Endothelial cell of umbilical vein (primary cell): ENCODE measurements around the gene CNOT4. TPM values are rescaled to one million over a fixed set of nuclear protein-coding genes. Genes with fewer than 3 reads are reported as not detected.

ENCODE experiments used
- BruUV-seq: library from RNA; stranded (reverse); fragments of 400-500 nt; replicated peaks from 2 replicates; lab custom pipeline; 2021; lab: Mats Ljungman, UMichigan
- CTCF ChIA-PET: fragments of 300-600, 350-600 bp; sonication (Branson Sonifier 250); formaldehyde crosslinking; loops from one replicate; lab custom pipeline; 2021; ENCODE audit warnings: antibody characterized with exemption, inconsistent platforms; lab: Charles Lee
- POLR2A ChIA-PET: fragments of 300-600, 350-600 bp; sonication (Branson Sonifier 250); formaldehyde crosslinking; loops from one replicate; lab custom pipeline; 2021; ENCODE audit warnings: antibody characterized with exemption, inconsistent platforms; lab: Charles Lee
- DNase-seq: peaks from one replicate; pipeline ENCODE4 v3.0.0-alpha.2; 2011; ENCODE audit warnings: low read depth, low spot score
- FAIRE-seq: peaks from 2 replicates; lab custom pipeline; 2011; peaks lifted over from hg19 to GRCh38; lab: Jason Lieb, UNC
- H2AFZ ChIP-seq: 2 replicates; pipeline ENCODE4 v1.6.0; 2012; ENCODE audit warnings: low read depth, low read length, control low read depth, inconsistent platforms
- H3K27ac ChIP-seq: 2 replicates; pipeline ENCODE4 v1.5.1; 2011; ENCODE audit warnings: low read depth, mild to moderate bottlenecking, control low read depth, low read length, moderate library complexity; ENCODE audit not compliant: insufficient read depth
- H3K27me3 ChIP-seq, 2 experiments: 2 replicates each; pipeline versions ENCODE4 v1.6.0 to v1.6.1; 2011; ENCODE audit warnings: low read length in 2 of 2, mixed read lengths in 1 of 2; ENCODE audit not compliant: control insufficient read depth in 2 of 2, insufficient read depth in 2 of 2
- H3K36me3 ChIP-seq, 2 experiments: 2 replicates in 1 of 2; 3 replicates in 1 of 2; pipeline ENCODE4 v1.5.1; 2011; ENCODE audit warnings: low read length in 2 of 2, mild to moderate bottlenecking in 1 of 2, moderate library complexity in 1 of 2; ENCODE audit not compliant: control insufficient read depth in 2 of 2, insufficient read depth in 2 of 2; ENCODE audit errors: extremely low read depth in 1 of 2
- H3K4me1 ChIP-seq: 3 replicates; pipeline ENCODE4 v1.5.1; 2011; ENCODE audit warnings: mild to moderate bottlenecking, low read length; ENCODE audit not compliant: control insufficient read depth, insufficient read depth; ENCODE audit errors: extremely low read depth
- H3K4me2 ChIP-seq: 2 replicates; pipeline ENCODE4 v1.6.1; 2011; ENCODE audit warnings: low read length, control low read depth, mixed read lengths; ENCODE audit not compliant: insufficient read depth
- H3K4me3 ChIP-seq, 3 experiments: fragments of 200-600 bp in 1 of 3; sonication (generic), shearing (Covaris generic) in 1 of 3; replicated peaks in 1 of 3; 2 replicates each; pipeline ENCODE4 v1.5.1; 2011 to 2016; ENCODE audit warnings: control low read depth in 3 of 3, low read length in 3 of 3, mild to moderate bottlenecking in 2 of 3, inconsistent platforms in 1 of 3, low read depth in 1 of 3, moderate library complexity in 1 of 3; ENCODE audit not compliant: insufficient read depth in 1 of 3
- H3K79me2 ChIP-seq: 2 replicates; pipeline ENCODE4 v1.6.0; 2012; ENCODE audit warnings: low read length, inconsistent platforms; ENCODE audit not compliant: control insufficient read depth, insufficient read depth
- H3K9ac ChIP-seq: replicated peaks from 2 replicates; pipeline ENCODE3; 2011; ENCODE audit warnings: low read length, control low read depth; ENCODE audit not compliant: insufficient read depth; ENCODE audit errors: extremely low read depth
- H3K9me1 ChIP-seq: replicated peaks from 3 replicates; pipeline ENCODE4 v1.6.0; 2011; ENCODE audit warnings: mild to moderate bottlenecking, low read length; ENCODE audit not compliant: control insufficient read depth, insufficient read depth; ENCODE audit errors: extremely low read depth
- H3K9me3 ChIP-seq: replicated peaks from 2 replicates; pipeline ENCODE4 v1.5.1; 2012; ENCODE audit warnings: low read length, inconsistent platforms; ENCODE audit not compliant: control insufficient read depth, insufficient read depth
- H4K20me1 ChIP-seq: replicated peaks from 2 replicates; pipeline ENCODE3; 2011; ENCODE audit warnings: mild to moderate bottlenecking, low read length; ENCODE audit not compliant: control insufficient read depth, insufficient read depth; ENCODE audit errors: extremely low read depth
- EZH2 ChIP-seq: IDR thresholded peaks from 2 replicates; pipeline ENCODE4 v1.6.1; 2012; ENCODE audit warnings: borderline replicate concordance, low read depth, mild to moderate bottlenecking, moderate library complexity, low read length, inconsistent platforms; ENCODE audit not compliant: severe bottlenecking
- FOS ChIP-seq: IDR thresholded peaks from 2 replicates; pipeline ENCODE4 v1.6.1; 2011; ENCODE audit warnings: mild to moderate bottlenecking, low read length, moderate library complexity, borderline replicate concordance; ENCODE audit not compliant: insufficient read depth
- GATA2 ChIP-seq: IDR thresholded peaks from 2 replicates; pipeline ENCODE4 v1.7.0; 2011; ENCODE audit warnings: low read depth, mild to moderate bottlenecking, moderate library complexity, mixed read lengths, low read length; ENCODE audit not compliant: insufficient read length, insufficient read depth
- JUN ChIP-seq: IDR thresholded peaks from 2 replicates; pipeline ENCODE4 v1.6.1; 2011; ENCODE audit warnings: borderline replicate concordance, low read depth; ENCODE audit not compliant: insufficient read length, insufficient read depth
- MYC ChIP-seq: IDR thresholded peaks from one replicate; pipeline ENCODE4 v1.6.1; 2011; ENCODE audit warnings: mild to moderate bottlenecking, low read depth, low read length
- POLR2A ChIP-seq: IDR thresholded peaks from 2 replicates; pipeline ENCODE4 v1.6.1; 2012; ENCODE audit warnings: low read depth, mild to moderate bottlenecking, control low read depth, low read length
- POLR2AphosphoS5 ChIP-seq: IDR thresholded peaks from 2 replicates; pipeline ENCODE4 v1.6.1; 2012; ENCODE audit warnings: low read depth, mild to moderate bottlenecking, control low read depth, low read length, moderate library complexity; ENCODE audit not compliant: insufficient read depth
- dilution Hi-C: fragments of 300-500 bp; cut with MboI; formaldehyde crosslinking; loops from one replicate; pipeline ENCODE4 v1.15.0; 2019; ENCODE audit warnings: low sequenced_read_pairs; ENCODE audit not compliant: extremely low pct_ligation_motif_present
- intact Hi-C: fragments of 100-400 bp; cut with micrococcal nuclease; formaldehyde crosslinking; loops from one replicate; pipeline ENCODE4 v1.10.0; 2022
- polyA plus RNA-seq, 4 experiments: library from polyadenylated mRNA; depleted of rRNA in 3 of 4; stranded (reverse) in 3 of 4; unstranded in 1 of 4; fragments of >200 nt; gene quantifications; 2 replicates each; pipeline versions ENCODE4 v1.2.1 to v1.2.3, GENCODE V29; 2011 to 2012; ENCODE audit warnings: missing spikeins in 1 of 4
- total RNA-seq: library from RNA; stranded (reverse); gene quantifications from 2 replicates; pipeline ENCODE4 v1.2.3, GENCODE V29; 2021
- TF ChIP-seq, protein P1 (sequence below), 2 donors: IDR thresholded peaks; 1 replicate in 1 of 2; 2 replicates in 1 of 2; pipeline ENCODE4 v1.5.1; 2011; ENCODE audit warnings: low read length in 2 of 2, mild to moderate bottlenecking in 2 of 2, moderate library complexity in 2 of 2, control low read depth in 1 of 2, inconsistent platforms in 1 of 2, low read depth in 1 of 2; ENCODE audit not compliant: insufficient read depth in 1 of 2; ENCODE audit errors: extremely low read depth in 1 of 2
- TF ChIP-seq, protein P2 (sequence below): IDR thresholded peaks from 2 replicates; pipeline ENCODE4 v1.6.1; 2011; ENCODE audit not compliant: insufficient read depth, insufficient read length

The CNOT4 gene
- total and polyA plus RNA-seq, 2 donors (not counting 3 experiments of a cell fraction or from before 2014, with no cell fraction given) = 10.3 to 21.7 TPM

DNA sequence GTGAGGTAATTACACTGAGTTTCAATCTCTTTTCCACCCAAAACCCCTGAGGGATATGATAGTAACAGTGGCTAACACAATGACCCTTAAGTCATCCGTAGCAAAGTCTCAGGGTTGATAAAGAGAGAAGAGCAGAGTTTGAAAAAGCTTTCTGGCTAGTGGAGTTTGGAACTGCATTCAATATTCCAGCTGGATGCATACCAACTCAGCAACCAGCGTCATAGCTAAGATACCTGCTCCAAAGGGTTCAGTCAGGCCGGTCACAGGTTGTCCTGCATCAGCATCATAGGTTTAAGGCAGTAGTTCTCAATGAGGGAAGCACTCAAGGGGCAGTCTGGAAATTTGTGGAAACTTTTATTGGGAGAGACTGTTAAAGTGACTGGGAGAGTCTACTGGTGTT lies 93.5 kb downstream of the CNOT4 start:
- TF ChIP-seq EZH2 (no peak), GATA2 (no peak), POLR2A (no peak), JUN (no peak), POLR2AphosphoS5 (no peak), MYC (no peak), FOS (no peak)
- TF ChIP-seq, protein P1, sequence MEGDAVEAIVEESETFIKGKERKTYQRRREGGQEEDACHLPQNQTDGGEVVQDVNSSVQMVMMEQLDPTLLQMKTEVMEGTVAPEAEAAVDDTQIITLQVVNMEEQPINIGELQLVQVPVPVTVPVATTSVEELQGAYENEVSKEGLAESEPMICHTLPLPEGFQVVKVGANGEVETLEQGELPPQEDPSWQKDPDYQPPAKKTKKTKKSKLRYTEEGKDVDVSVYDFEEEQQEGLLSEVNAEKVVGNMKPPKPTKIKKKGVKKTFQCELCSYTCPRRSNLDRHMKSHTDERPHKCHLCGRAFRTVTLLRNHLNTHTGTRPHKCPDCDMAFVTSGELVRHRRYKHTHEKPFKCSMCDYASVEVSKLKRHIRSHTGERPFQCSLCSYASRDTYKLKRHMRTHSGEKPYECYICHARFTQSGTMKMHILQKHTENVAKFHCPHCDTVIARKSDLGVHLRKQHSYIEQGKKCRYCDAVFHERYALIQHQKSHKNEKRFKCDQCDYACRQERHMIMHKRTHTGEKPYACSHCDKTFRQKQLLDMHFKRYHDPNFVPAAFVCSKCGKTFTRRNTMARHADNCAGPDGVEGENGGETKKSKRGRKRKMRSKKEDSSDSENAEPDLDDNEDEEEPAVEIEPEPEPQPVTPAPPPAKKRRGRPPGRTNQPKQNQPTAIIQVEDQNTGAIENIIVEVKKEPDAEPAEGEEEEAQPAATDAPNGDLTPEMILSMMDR (IDR thresholded peaks at IDR 0.05; ENCODE audit: extremely low read depth in 1 of 2, insufficient read depth in 1 of 2, low read depth in 1 of 2, low read length in 2 of 2) = no peak
- TF ChIP-seq, protein P2, sequence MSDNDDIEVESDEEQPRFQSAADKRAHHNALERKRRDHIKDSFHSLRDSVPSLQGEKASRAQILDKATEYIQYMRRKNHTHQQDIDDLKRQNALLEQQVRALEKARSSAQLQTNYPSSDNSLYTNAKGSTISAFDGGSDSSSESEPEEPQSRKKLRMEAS = no peak
- no peaks in the 10 kb centered on the region for H3K9me3 ChIP-seq
- no peak overlapping the region for H3K4me2 ChIP-seq
- no TSS peak for BruUV-seq
- peaks cover 13% of the 10 kb centered on the region for H3K4me1 ChIP-seq
- no peak overlapping the region for H2AFZ ChIP-seq
- dilution Hi-C loops (no loop called here), intact Hi-C loops (no loop called here)
- peaks cover 9% of the 10 kb centered on the region for H3K79me2 ChIP-seq
- no peaks in the 10 kb centered on the region for H3K9me1 ChIP-seq
- FAIRE-seq = no peak
- peaks cover 0 to 3% of the 10 kb centered on the region in 2 experiments for H3K36me3 ChIP-seq
- H3K27ac ChIP-seq = no peak overlapping the region
- ChIA-PET POLR2A (no interaction called here), CTCF (interaction anchor here (0.6 to 1.9 kb wide), 3 partner anchors 8 to 81 kb away, joined by 3 to 8 read pairs (median 4); no protein-coding TSS in a partner anchor)
- peaks cover 4% of the 10 kb centered on the region for H4K20me1 ChIP-seq
- no peaks in the 10 kb centered on the region for H3K27me3 ChIP-seq
- H3K4me3 ChIP-seq = no peak overlapping the region
- H3K9ac ChIP-seq = no peak overlapping the region
- DNase-seq = no peak
